DND-41 (cell line): ENCODE results near the gene NDUFS3.

Experiments
- ATAC-seq: fragments of 200-7000 bp; cut with Tn5 transposase; 3 replicates; pipeline ENCODE4 v1.9.1; 2021; ENCODE audit warnings: low read depth; ENCODE audit not compliant: insufficient read depth
- DNase-seq: peaks from one replicate; pipeline ENCODE4 v3.0.0-alpha.2; 2020
- H2AFZ ChIP-seq: 2 replicates; pipeline ENCODE4 v1.6.0; 2012; ENCODE audit warnings: low read depth, low read length
- H3K27ac ChIP-seq: 2 replicates; pipeline ENCODE4 v1.5.1; 2012; ENCODE audit warnings: low read length, inconsistent platforms
- H3K27me3 ChIP-seq: fragments of 200-600 bp; sonication (generic); 2 replicates; pipeline ENCODE4 v1.6.0; 2012; ENCODE audit warnings: low read length, mild to moderate bottlenecking, inconsistent platforms; ENCODE audit not compliant: insufficient read depth, poor library complexity
- H3K36me3 ChIP-seq: 2 replicates; pipeline ENCODE4 v1.5.1; 2012; ENCODE audit warnings: low read length, inconsistent platforms; ENCODE audit not compliant: insufficient read depth
- H3K4me1 ChIP-seq: 2 replicates; pipeline ENCODE4 v1.5.1; 2012; ENCODE audit warnings: mild to moderate bottlenecking, low read length; ENCODE audit not compliant: insufficient read depth
- H3K4me2 ChIP-seq: 2 replicates; pipeline ENCODE4 v1.6.0; 2012; ENCODE audit warnings: mild to moderate bottlenecking, moderate library complexity, low read length, inconsistent platforms; ENCODE audit not compliant: insufficient read depth
- H3K4me3 ChIP-seq, 2 experiments: fragments of 200-600 bp in 1 of 2; shearing (Covaris generic) in 1 of 2; 2 replicates each; pipeline ENCODE4 v1.5.1; 2012 to 2016; ENCODE audit warnings: inconsistent platforms in 2 of 2, low read length in 2 of 2, mild to moderate bottlenecking in 2 of 2, low read depth in 1 of 2, moderate library complexity in 1 of 2
- H3K79me2 ChIP-seq: 2 replicates; pipeline ENCODE4 v1.6.0; 2012; ENCODE audit warnings: low read length, inconsistent platforms; ENCODE audit not compliant: insufficient read depth
- H3K9ac ChIP-seq: 2 replicates; pipeline ENCODE4 v1.6.0; 2012; ENCODE audit warnings: low read depth, mild to moderate bottlenecking, inconsistent platforms, low read length, moderate library complexity
- H3K9me3 ChIP-seq: 2 replicates; pipeline ENCODE4 v1.5.1; 2012; ENCODE audit warnings: low read length, moderate library complexity, mild to moderate bottlenecking, inconsistent platforms; ENCODE audit not compliant: insufficient read depth, severe bottlenecking
- H4K20me1 ChIP-seq: 2 replicates; pipeline ENCODE4 v1.6.0; 2012; ENCODE audit warnings: low read length; ENCODE audit not compliant: insufficient read depth
- CTCF ChIP-seq: IDR thresholded peaks from 2 replicates; pipeline ENCODE4 v1.5.1; 2012; ENCODE audit warnings: borderline replicate concordance, low read length, moderate library complexity, mild to moderate bottlenecking; ENCODE audit not compliant: poor library complexity, severe bottlenecking; ENCODE audit errors: extremely low read depth
- EZH2 ChIP-seq: IDR thresholded peaks from 3 replicates; pipeline ENCODE4 v1.6.1; 2012; ENCODE audit warnings: borderline replicate concordance, low read depth, mild to moderate bottlenecking, moderate library complexity, low read length, inconsistent platforms; ENCODE audit not compliant: severe bottlenecking

NDUFS3 gene

GRCh38 chr11:47569646-47570045, 9.2 kb upstream of the NDUFS3 start:
- Histone ChIP-seq H3K27ac (no peak overlapping the region), H3K4me1 (peaks cover 28% of the 10 kb centered on the region), H3K36me3 (peaks cover 67% of the 10 kb centered on the region), H3K4me2 (no peak overlapping the region), H3K4me3 (no peak overlapping the region), H3K9me3 (no peaks in the 10 kb centered on the region), H3K27me3 (no peaks in the 10 kb centered on the region), H3K79me2 (peaks cover 87% of the 10 kb centered on the region), H2AFZ (no peak overlapping the region), H3K9ac (no peak overlapping the region), H4K20me1 (peaks cover 13% of the 10 kb centered on the region; the same call in 1 of the 2 replicates)
- DNase-seq (no peak), ATAC-seq (no peak)
- TF ChIP-seq CTCF (no peak), EZH2 (no peak)

- peaks cover 79% of the 10 kb centered on the region for H3K79me2 ChIP-seq
- peaks cover 72% of the 10 kb centered on the region for H3K36me3 ChIP-seq
- no peak overlapping the region for H3K9ac ChIP-seq
- peaks cover 22% of the 10 kb centered on the region for H3K4me1 ChIP-seq
- TF ChIP-seq EZH2 (no peak), CTCF (no peak)
- no peak overlapping the region for H3K27ac ChIP-seq
- ATAC-seq = no peak
- H3K27me3 ChIP-seq = no peaks in the 10 kb centered on the region
- DNase-seq = no peak
- H3K4me2 ChIP-seq = no peak overlapping the region
- no peak overlapping the region for H3K4me3 ChIP-seq
- peaks cover 13% of the 10 kb centered on the region; the same call in 1 of the 2 replicates for H4K20me1 ChIP-seq
- H2AFZ ChIP-seq = no peak overlapping the region
- H3K9me3 ChIP-seq = no peaks in the 10 kb centered on the region
Measured at GRCh38 chr11:47570651-47571356, 8.1 kb upstream of the NDUFS3 start.

GRCh38 chr11:47571357-47571729, 7.5 kb upstream of the NDUFS3 start:
- Histone ChIP-seq H3K4me2 (no peak overlapping the region), H3K36me3 (peaks cover 74% of the 10 kb centered on the region), H3K9ac (no peak overlapping the region), H3K4me3 (no peak overlapping the region), H2AFZ (no peak overlapping the region), H3K27me3 (no peaks in the 10 kb centered on the region), H3K9me3 (no peaks in the 10 kb centered on the region), H3K27ac (no peak overlapping the region), H3K4me1 (peaks cover 17% of the 10 kb centered on the region), H4K20me1 (peaks cover 13% of the 10 kb centered on the region; the same call in 1 of the 2 replicates), H3K79me2 (peaks cover 77% of the 10 kb centered on the region)
- no peak for TF ChIP-seq EZH2
- TF ChIP-seq CTCF = no peak
- no peak for ATAC-seq
- no peak for DNase-seq
